SU-DHL-6 (cell line): ENCODE measurements around the gene CNTNAP5.

Experiments used
- H2AFZ ChIP-seq: fragments of 200-600 bp; sonication (generic); 2 replicates; pipeline ENCODE4 v1.6.1; 2014; ENCODE audit warnings: low read depth, mild to moderate bottlenecking, moderate library complexity, mixed read lengths, antibody characterized with exemption, low read length; ENCODE audit not compliant: severe bottlenecking
- H3F3A ChIP-seq: fragments of 200-600 bp; shearing (Covaris generic); 2 replicates; pipeline ENCODE4 v1.6.0; 2016; ENCODE audit warnings: antibody characterized with exemption, mild to moderate bottlenecking; ENCODE audit not compliant: insufficient read depth
- H3K27ac ChIP-seq: fragments of 200-600 bp; sonication (generic); 2 replicates; pipeline ENCODE4 v1.5.1; 2016; ENCODE audit warnings: low read depth, mild to moderate bottlenecking, low read length, moderate library complexity, mixed read lengths
- H3K27me3 ChIP-seq: fragments of 200-600 bp; sonication (generic), shearing (Covaris generic); 2 replicates; pipeline ENCODE4 v1.6.0; 2014; ENCODE audit warnings: mild to moderate bottlenecking, low read length
- H3K36me3 ChIP-seq: fragments of 200-600 bp; sonication (generic); 2 replicates; pipeline ENCODE4 v1.6.1; 2014; ENCODE audit warnings: mild to moderate bottlenecking, low read length, mixed read lengths
- H3K4me2 ChIP-seq: fragments of 300-600, 200-600 bp; shearing (Covaris generic), sonication (generic); 2 replicates; pipeline ENCODE4 v1.6.0; 2014; ENCODE audit warnings: low read length, low read depth, mild to moderate bottlenecking; ENCODE audit not compliant: poor library complexity, severe bottlenecking
- H3K4me3 ChIP-seq: fragments of 200-600 bp; sonication (generic); 2 replicates; pipeline ENCODE4 v1.5.1; 2014; ENCODE audit warnings: antibody characterized with exemption, low read length, mild to moderate bottlenecking, mixed read lengths; ENCODE audit not compliant: insufficient read depth, poor library complexity, severe bottlenecking
- H3K79me2 ChIP-seq: fragments of 200-600 bp; sonication (generic); 2 replicates; pipeline ENCODE4 v1.6.1; 2014; ENCODE audit warnings: mild to moderate bottlenecking, low read length, moderate library complexity; ENCODE audit not compliant: insufficient read depth
- H3K9ac ChIP-seq: fragments of 200-600 bp; sonication (generic); 2 replicates; pipeline ENCODE4 v1.7.0; 2014; ENCODE audit warnings: mild to moderate bottlenecking, low read length
- H3K9me2 ChIP-seq: fragments of 200-600 bp; sonication (generic); replicated peaks from 2 replicates; pipeline ENCODE4 v1.6.1; 2014; ENCODE audit warnings: low read length; ENCODE audit not compliant: insufficient read depth
- H3K9me3 ChIP-seq: fragments of 200-600 bp; sonication (generic); 2 replicates; pipeline ENCODE4 v1.6.1; 2014; ENCODE audit warnings: low read length, mixed read lengths; ENCODE audit not compliant: insufficient read depth
- H4K20me1 ChIP-seq: fragments of 200-600 bp; sonication (generic); 2 replicates; pipeline ENCODE4 v1.6.1; 2014; ENCODE audit warnings: low read depth, mild to moderate bottlenecking, antibody characterized with exemption, low read length, moderate library complexity, mixed read lengths
- EZH2phosphoT487 ChIP-seq: fragments of 200-600 bp; sonication (generic), shearing (Covaris generic); conservative IDR thresholded peaks from 2 replicates; pipeline ENCODE4 v1.6.1; 2018; ENCODE audit warnings: mild to moderate bottlenecking, antibody characterized with exemption, low read length, moderate library complexity, mixed read lengths
- TF ChIP-seq, protein P1 (sequence below): fragments of 200-600 bp; sonication (generic); IDR thresholded peaks from one replicate; pipeline ENCODE4 v1.5.1; 2017; ENCODE audit warnings: antibody characterized with exemption, mild to moderate bottlenecking, low read length, moderate library complexity; ENCODE audit not compliant: insufficient read depth, poor library complexity, severe bottlenecking

CNTNAP5 gene

DNA sequence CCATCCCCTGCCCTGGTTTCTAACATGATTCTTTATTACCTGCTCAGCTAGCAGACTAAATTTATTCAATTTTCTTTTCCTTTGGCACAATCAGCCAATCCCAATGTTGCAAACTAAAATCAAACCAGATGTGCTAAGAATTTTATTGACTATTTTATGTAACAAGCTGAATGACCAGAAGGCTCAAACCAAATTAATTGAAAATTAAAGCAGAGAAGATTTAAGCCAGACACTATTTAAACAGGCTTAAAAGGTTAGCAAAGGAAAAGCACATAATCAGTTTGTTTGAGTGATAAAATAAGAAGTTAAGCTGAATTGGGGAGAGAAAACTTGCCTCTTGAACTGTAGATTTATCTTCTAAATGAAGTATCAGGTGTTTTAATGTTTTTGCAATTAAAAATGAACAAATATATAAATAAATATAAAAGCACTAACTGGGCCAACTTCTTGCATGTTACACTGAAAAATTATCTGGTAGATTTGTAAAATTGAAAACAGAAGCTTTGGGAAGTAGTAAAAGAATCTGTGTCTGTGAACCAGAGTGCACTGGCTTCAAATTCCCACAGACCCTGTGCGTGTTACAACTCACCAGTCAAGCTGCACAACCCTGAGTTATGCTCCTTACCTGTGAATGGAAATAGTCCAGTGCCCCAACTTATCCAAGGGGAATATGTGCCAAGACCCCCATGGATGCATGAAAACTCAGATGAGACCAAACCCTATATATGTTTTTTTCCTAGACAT lies 283.4 kb downstream of the CNTNAP5 start:
- Histone ChIP-seq H4K20me1 (no peaks in the 10 kb centered on the region), H3K27me3 (no peaks in the 10 kb centered on the region), H3K9ac (no peak overlapping the region)

DNA sequence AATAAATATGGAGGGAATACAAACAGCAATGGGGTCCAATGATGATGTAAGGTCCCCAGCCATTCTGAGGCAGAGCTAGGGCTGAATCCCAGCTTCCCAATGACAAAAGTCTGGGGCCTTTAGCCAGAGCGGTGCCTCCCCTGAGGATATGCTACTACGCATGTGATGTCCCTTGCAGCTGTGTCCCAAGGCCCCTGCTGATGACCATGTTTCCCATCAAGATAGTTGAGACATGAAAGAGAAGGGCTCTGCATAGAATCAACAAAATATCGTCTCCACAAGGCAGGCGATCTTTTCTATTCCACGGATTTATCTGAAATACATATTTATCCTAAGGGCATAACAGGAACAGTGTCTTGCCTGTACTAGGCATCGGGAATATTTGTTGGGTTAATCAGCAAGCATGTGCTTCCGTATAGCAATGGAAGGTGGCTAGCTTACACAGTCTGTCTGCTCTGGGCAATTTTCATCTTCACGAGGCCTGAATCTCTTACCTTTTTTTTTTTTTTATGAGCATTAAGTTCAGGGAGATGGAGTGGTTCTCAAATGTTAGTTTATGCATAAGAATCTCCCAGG lies 284.6 kb downstream of the CNTNAP5 start:
- H3K9me3 ChIP-seq = no peaks in the 10 kb centered on the region
- H3K4me2 ChIP-seq = no peak overlapping the region
- TF ChIP-seq EZH2phosphoT487 = no peak
- H3F3A ChIP-seq = no peaks in the 10 kb centered on the region
- H3K36me3 ChIP-seq = no peaks in the 10 kb centered on the region
- H3K27me3 ChIP-seq = no peaks in the 10 kb centered on the region
- H3K9me2 ChIP-seq = no peaks in the 10 kb centered on the region
- H3K27ac ChIP-seq = no peak overlapping the region
- no peaks in the 10 kb centered on the region for H3K79me2 ChIP-seq
- no peak overlapping the region for H2AFZ ChIP-seq
- no peak overlapping the region for H3K9ac ChIP-seq
- H3K4me3 ChIP-seq = no peak overlapping the region
- no peaks in the 10 kb centered on the region for H4K20me1 ChIP-seq

More for the DNA sequence above, 283.4 kb downstream of the CNTNAP5 start:
- H3K36me3 ChIP-seq = no peaks in the 10 kb centered on the region
- TF ChIP-seq, protein P1, sequence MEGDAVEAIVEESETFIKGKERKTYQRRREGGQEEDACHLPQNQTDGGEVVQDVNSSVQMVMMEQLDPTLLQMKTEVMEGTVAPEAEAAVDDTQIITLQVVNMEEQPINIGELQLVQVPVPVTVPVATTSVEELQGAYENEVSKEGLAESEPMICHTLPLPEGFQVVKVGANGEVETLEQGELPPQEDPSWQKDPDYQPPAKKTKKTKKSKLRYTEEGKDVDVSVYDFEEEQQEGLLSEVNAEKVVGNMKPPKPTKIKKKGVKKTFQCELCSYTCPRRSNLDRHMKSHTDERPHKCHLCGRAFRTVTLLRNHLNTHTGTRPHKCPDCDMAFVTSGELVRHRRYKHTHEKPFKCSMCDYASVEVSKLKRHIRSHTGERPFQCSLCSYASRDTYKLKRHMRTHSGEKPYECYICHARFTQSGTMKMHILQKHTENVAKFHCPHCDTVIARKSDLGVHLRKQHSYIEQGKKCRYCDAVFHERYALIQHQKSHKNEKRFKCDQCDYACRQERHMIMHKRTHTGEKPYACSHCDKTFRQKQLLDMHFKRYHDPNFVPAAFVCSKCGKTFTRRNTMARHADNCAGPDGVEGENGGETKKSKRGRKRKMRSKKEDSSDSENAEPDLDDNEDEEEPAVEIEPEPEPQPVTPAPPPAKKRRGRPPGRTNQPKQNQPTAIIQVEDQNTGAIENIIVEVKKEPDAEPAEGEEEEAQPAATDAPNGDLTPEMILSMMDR = no peak
- TF ChIP-seq EZH2phosphoT487 = no peak
- H3K9me3 ChIP-seq = no peaks in the 10 kb centered on the region
- H3K27ac ChIP-seq = no peak overlapping the region
- H3K9me2 ChIP-seq = no peaks in the 10 kb centered on the region
- H2AFZ ChIP-seq = no peak overlapping the region
- no peak overlapping the region for H3K4me2 ChIP-seq
- no peak overlapping the region for H3K4me3 ChIP-seq
- no peaks in the 10 kb centered on the region for H3F3A ChIP-seq
- no peaks in the 10 kb centered on the region for H3K79me2 ChIP-seq

DNA sequence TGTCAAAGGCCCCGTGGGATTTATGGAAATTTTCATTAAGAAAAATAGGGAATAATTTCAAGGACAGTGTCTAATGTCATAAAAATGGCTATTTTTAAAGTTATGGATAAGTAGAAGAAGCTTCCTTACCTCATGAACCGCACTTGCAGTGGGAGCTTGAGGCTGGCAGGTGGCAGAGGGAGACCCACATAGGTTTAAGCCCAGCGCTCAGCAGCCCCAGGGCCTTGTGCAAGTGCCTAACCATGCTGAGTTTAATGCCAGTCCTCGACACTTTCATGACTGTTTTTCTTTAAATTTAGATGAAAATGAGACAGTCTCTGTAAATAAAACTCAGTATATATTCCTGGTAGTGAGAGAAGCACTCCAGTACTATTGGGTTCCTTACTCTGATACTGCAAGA lies 285.6 kb downstream of the CNTNAP5 start:
- H4K20me1 ChIP-seq = no peaks in the 10 kb centered on the region
- H3K9me2 ChIP-seq = no peaks in the 10 kb centered on the region
- no peaks in the 10 kb centered on the region for H3F3A ChIP-seq
- no peak overlapping the region for H3K4me2 ChIP-seq
- no peaks in the 10 kb centered on the region for H3K36me3 ChIP-seq
- H3K9ac ChIP-seq = no peak overlapping the region
- H3K4me3 ChIP-seq = no peak overlapping the region
- no peak overlapping the region for H2AFZ ChIP-seq
- no peak overlapping the region for H3K27ac ChIP-seq
- no peaks in the 10 kb centered on the region for H3K79me2 ChIP-seq
- no peaks in the 10 kb centered on the region for H3K9me3 ChIP-seq
- H3K27me3 ChIP-seq = no peaks in the 10 kb centered on the region
- TF ChIP-seq, protein P1 = no peak
- no peak for TF ChIP-seq EZH2phosphoT487

- no peak overlapping the region for H3K4me2 ChIP-seq
- no peak for TF ChIP-seq EZH2phosphoT487
- TF ChIP-seq, protein P1 = no peak
- H3K9me2 ChIP-seq = no peaks in the 10 kb centered on the region
- no peak overlapping the region for H3K9ac ChIP-seq
- no peaks in the 10 kb centered on the region for H3K79me2 ChIP-seq
- H3K27me3 ChIP-seq = no peaks in the 10 kb centered on the region
- no peaks in the 10 kb centered on the region for H3K36me3 ChIP-seq
- H2AFZ ChIP-seq = no peak overlapping the region
- H3K4me3 ChIP-seq = no peak overlapping the region
- H3K27ac ChIP-seq = no peak overlapping the region
- H3F3A ChIP-seq = no peaks in the 10 kb centered on the region
- H4K20me1 ChIP-seq = no peaks in the 10 kb centered on the region
- no peaks in the 10 kb centered on the region for H3K9me3 ChIP-seq
These were observed 289.0 kb downstream of the CNTNAP5 start for GRCh38 chr2:124314084-124314483.
